COR-L47 (cell line): ENCODE results near the gene ACP3.
A peak's percentile ranks its signal among the peaks of the same experiment; 100 is the strongest.
"Not testable (repeated sequence)": the region's sequence is repeated elsewhere in the genome, so short reads cannot be mapped to it uniquely, and the experiment has no call there.

ENCODE experiments used
- DNase-seq: peaks from one replicate; lab custom pipeline; 2025; lab: John Stamatoyannopoulos, UW

The ACP3 gene

GRCh38 chr3:132362329-132362728, 45.1 kb downstream of the ACP3 start:
- DNase-seq: no peak

GRCh38 chr3:132368515-132368914, 51.3 kb downstream of the ACP3 start:
- DNase-seq: no peak

- no peak for DNase-seq
Observed at GRCh38 chr3:132368962-132369361, 51.8 kb downstream of the ACP3 start.

- not testable (repeated sequence) for DNase-seq
Observed at GRCh38 chr3:132376945-132377354, 59.7 kb downstream of the ACP3 start.

- no peak for DNase-seq
Observed at GRCh38 chr3:132378048-132378762, 61.0 kb downstream of the ACP3 start.

- no peak for DNase-seq
Observed at GRCh38 chr3:132378846-132379245, 61.6 kb downstream of the ACP3 start.

GRCh38 chr3:132380920-132381319, 63.7 kb downstream of the ACP3 start:
- DNase-seq: no peak

GRCh38 chr3:132381348-132381944, 64.2 kb downstream of the ACP3 start:
- DNase-seq: no peak

- DNase-seq: no peak
Observed at GRCh38 chr3:132382267-132382666, 65.1 kb downstream of the ACP3 start.

- DNase-seq: no peak
Observed at GRCh38 chr3:132382688-132383194, 65.5 kb downstream of the ACP3 start.

GRCh38 chr3:132386259-132386658, 69.1 kb downstream of the ACP3 start:
- no peak for DNase-seq

GRCh38 chr3:132392675-132393074, 75.5 kb downstream of the ACP3 start:
- not testable (repeated sequence) for DNase-seq

GRCh38 chr3:132394320-132394719, 77.1 kb downstream of the ACP3 start:
- no peak for DNase-seq

GRCh38 chr3:132395126-132395525, 77.9 kb downstream of the ACP3 start:
- no peak for DNase-seq

GRCh38 chr3:132396255-132396654, 79.0 kb downstream of the ACP3 start:
- DNase-seq: no peak

- not testable (repeated sequence) for DNase-seq
Observed at GRCh38 chr3:132396776-132397175, 79.6 kb downstream of the ACP3 start.

- peak; percentile 29 for DNase-seq
Observed at GRCh38 chr3:132399054-132399929, 82.1 kb downstream of the ACP3 start.

- no peak for DNase-seq
Observed at GRCh38 chr3:132401255-132401654, 84.0 kb downstream of the ACP3 start.

GRCh38 chr3:132404276-132404675, 87.1 kb downstream of the ACP3 start:
- no peak for DNase-seq

- DNase-seq: no peak
Observed at GRCh38 chr3:132405188-132405587, 88.0 kb downstream of the ACP3 start.

GRCh38 chr3:132405609-132406299, 88.5 kb downstream of the ACP3 start:
- DNase-seq: no peak

GRCh38 chr3:132406587-132406986, 89.4 kb downstream of the ACP3 start:
- no peak for DNase-seq
